PC-3 (cell line): ENCODE results near the gene CCDC197. TPM values are rescaled to one million over a fixed set of nuclear protein-coding genes. Genes with fewer than 3 reads are reported as not detected.

Experiments
- ATAC-seq: fragments of 200-7000 bp; cut with Tn5 transposase; 2 replicates; pipeline ENCODE4 v1.9.1; 2020; ENCODE audit warnings: mild to moderate bottlenecking, moderate library complexity
- BruUV-seq: library from RNA; stranded (reverse); fragments of 400-500 nt; replicated peaks from 2 replicates; lab custom pipeline; 2021; lab: Mats Ljungman, UMichigan
- CTCF ChIA-PET: fragments of 300-600 bp; sonication (Branson Sonifier 250); formaldehyde crosslinking; loops from one replicate; lab custom pipeline; 2022; ENCODE audit warnings: antibody characterized with exemption; lab: Charles Lee
- POLR2A ChIA-PET: fragments of 300-600 bp; sonication (Branson Sonifier 250); formaldehyde crosslinking; loops from one replicate; lab custom pipeline; 2022; ENCODE audit warnings: antibody characterized with exemption; ENCODE audit not compliant: unreplicated experiment; lab: Charles Lee
- DNase-seq: peaks from one replicate; pipeline ENCODE4 v3.0.0-alpha.2; 2015
- H2AFZ ChIP-seq: fragments of 300-600 bp; sonication (generic); 2 replicates; pipeline ENCODE4 v1.6.0; 2016; ENCODE audit warnings: antibody characterized with exemption, low read length
- H3F3A ChIP-seq: fragments of 300-600 bp; sonication (generic); one replicate; pipeline ENCODE4 v1.6.0; 2017; ENCODE audit warnings: antibody characterized with exemption, low read length, control low read depth, mild to moderate bottlenecking; ENCODE audit not compliant: unreplicated experiment
- H3K27ac ChIP-seq: fragments of 300-600 bp; sonication (generic); 2 replicates; pipeline ENCODE4 v1.5.1; 2016; ENCODE audit warnings: mild to moderate bottlenecking, low read length
- H3K27me3 ChIP-seq: fragments of 300-600 bp; sonication (generic); 2 replicates; pipeline ENCODE4 v1.6.1; 2016; ENCODE audit warnings: low read length, mixed read lengths
- H3K36me3 ChIP-seq: fragments of 300-600 bp; sonication (generic); 2 replicates; pipeline ENCODE4 v1.6.1; 2016; ENCODE audit warnings: low read depth, mixed run types, low read length, mixed read lengths
- H3K4me1 ChIP-seq: fragments of 300-600 bp; sonication (generic); 2 replicates; pipeline ENCODE4 v1.5.1; 2016; ENCODE audit warnings: low read length; ENCODE audit not compliant: insufficient read depth
- H3K4me2 ChIP-seq: fragments of 300-600 bp; sonication (generic); 2 replicates; pipeline ENCODE4 v1.6.0; 2016; ENCODE audit warnings: low read length
- H3K4me3 ChIP-seq: fragments of 300-600 bp; sonication (generic); 2 replicates; pipeline ENCODE4 v1.5.1; 2016; ENCODE audit warnings: mild to moderate bottlenecking, low read length, mixed read lengths
- H3K79me2 ChIP-seq: fragments of 300-600 bp; sonication (generic); 2 replicates; pipeline ENCODE4 v1.6.1; 2017; ENCODE audit warnings: low read length, mixed read lengths
- H3K9ac ChIP-seq: fragments of 300-600 bp; sonication (generic); 2 replicates; pipeline ENCODE4 v1.6.0; 2016; ENCODE audit warnings: mild to moderate bottlenecking, low read length
- H3K9me2 ChIP-seq: fragments of 300-600 bp; sonication (generic); replicated peaks from 2 replicates; pipeline ENCODE4 v1.6.1; 2016; ENCODE audit warnings: mixed run types, low read length, mixed read lengths
- H3K9me3 ChIP-seq: fragments of 300-600 bp; sonication (generic); 2 replicates; pipeline ENCODE4 v1.6.1; 2016; ENCODE audit warnings: low read length, mixed read lengths
- H4K20me1 ChIP-seq: fragments of 300-600 bp; sonication (generic); 2 replicates; pipeline ENCODE4 v1.6.1; 2016; ENCODE audit warnings: low read length, mixed read lengths
- EZH2 ChIP-seq: fragments of 300-600 bp; sonication (generic); IDR thresholded peaks from one replicate; pipeline ENCODE4 v1.6.1; 2017; ENCODE audit warnings: antibody characterized with exemption, mild to moderate bottlenecking, low read length; ENCODE audit not compliant: unreplicated experiment
- EZH2phosphoT487 ChIP-seq: fragments of 300-600 bp; sonication (generic); IDR thresholded peaks from 2 replicates; pipeline ENCODE4 v1.6.1; 2018; ENCODE audit warnings: mild to moderate bottlenecking, antibody characterized with exemption, low read length, borderline replicate concordance
- intact Hi-C: fragments of 100-400 bp; cut with micrococcal nuclease; formaldehyde crosslinking; loops from 2 replicates; pipeline ENCODE4 v1.9.0; 2023
- total RNA-seq: library from RNA; depleted of rRNA; stranded (reverse); fragments of >200 nt; gene quantifications from 2 replicates; pipeline ENCODE4 v1.2.3, GENCODE V29; 2014
- TF ChIP-seq, protein P1 (sequence below): fragments of 300-600 bp; sonication (generic); conservative IDR thresholded peaks from 2 replicates; pipeline ENCODE4 v1.5.1; 2017; ENCODE audit warnings: antibody characterized with exemption, low read depth, mild to moderate bottlenecking, low read length

CCDC197 gene
- total RNA-seq, 1 experiment from 2014 or later: not detected

DNA sequence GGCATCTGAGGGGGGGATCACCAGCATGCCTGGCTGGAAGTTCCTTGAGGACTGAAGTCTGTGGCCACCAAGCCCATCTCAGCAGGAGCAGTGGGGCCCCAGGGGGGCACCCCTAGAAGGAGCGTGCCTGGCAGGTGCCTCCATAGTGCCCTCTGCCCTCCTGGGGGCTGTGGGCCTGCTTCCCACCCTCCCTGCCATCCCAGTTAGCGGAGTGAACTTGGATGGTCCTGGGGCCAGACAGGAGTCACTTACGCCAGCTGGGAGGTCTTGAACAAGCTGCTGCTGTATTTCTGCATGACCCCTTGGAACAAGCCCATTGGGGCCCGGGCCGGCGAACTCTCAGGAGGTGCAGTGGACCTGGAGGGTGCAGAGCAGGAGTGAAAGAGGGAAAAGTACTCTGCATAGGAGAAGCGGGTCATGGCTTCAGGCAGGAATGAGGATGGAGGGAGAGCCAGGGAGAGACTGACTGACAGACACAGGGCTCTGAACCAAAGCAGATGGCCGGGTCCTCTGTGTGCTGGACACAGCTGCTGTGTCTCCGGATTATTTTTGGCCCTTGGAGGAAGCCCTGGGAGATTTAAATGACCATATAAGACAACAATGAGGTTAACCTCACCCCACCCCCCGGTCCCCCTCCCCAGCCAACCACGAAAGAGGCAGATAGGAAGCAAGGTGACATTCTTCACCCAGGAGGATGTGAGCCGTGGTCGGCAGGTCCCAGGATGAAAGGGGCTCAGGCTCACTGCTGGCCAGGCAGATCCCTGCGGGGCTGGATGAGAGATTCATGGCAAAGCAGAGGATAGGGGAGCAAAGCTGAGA, 40.4 kb upstream of the CCDC197 start:
- H3K9me2 ChIP-seq: no peaks in the 10 kb centered on the region
- no peak for DNase-seq
- H3K36me3 ChIP-seq: no peaks in the 10 kb centered on the region
- no peak overlapping the region for H3K4me3 ChIP-seq
- POLR2A ChIA-PET: no interaction called here
- H4K20me1 ChIP-seq: no peaks in the 10 kb centered on the region
- H3K79me2 ChIP-seq: no peaks in the 10 kb centered on the region
- no peak overlapping the region for H3K4me2 ChIP-seq
- H3K27me3 ChIP-seq: no peaks in the 10 kb centered on the region
- no peaks in the 10 kb centered on the region for H3K9me3 ChIP-seq
- H3K4me1 ChIP-seq: peaks cover 21% of the 10 kb centered on the region
- intact Hi-C loops: no loop called here
- no peak overlapping the region for H2AFZ ChIP-seq
- TF ChIP-seq EZH2phosphoT487 (no peak), EZH2 (no peak)
- TF ChIP-seq, protein P1, sequence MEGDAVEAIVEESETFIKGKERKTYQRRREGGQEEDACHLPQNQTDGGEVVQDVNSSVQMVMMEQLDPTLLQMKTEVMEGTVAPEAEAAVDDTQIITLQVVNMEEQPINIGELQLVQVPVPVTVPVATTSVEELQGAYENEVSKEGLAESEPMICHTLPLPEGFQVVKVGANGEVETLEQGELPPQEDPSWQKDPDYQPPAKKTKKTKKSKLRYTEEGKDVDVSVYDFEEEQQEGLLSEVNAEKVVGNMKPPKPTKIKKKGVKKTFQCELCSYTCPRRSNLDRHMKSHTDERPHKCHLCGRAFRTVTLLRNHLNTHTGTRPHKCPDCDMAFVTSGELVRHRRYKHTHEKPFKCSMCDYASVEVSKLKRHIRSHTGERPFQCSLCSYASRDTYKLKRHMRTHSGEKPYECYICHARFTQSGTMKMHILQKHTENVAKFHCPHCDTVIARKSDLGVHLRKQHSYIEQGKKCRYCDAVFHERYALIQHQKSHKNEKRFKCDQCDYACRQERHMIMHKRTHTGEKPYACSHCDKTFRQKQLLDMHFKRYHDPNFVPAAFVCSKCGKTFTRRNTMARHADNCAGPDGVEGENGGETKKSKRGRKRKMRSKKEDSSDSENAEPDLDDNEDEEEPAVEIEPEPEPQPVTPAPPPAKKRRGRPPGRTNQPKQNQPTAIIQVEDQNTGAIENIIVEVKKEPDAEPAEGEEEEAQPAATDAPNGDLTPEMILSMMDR: no peak
- no peak overlapping the region for H3K27ac ChIP-seq
- H3K9ac ChIP-seq: no peak overlapping the region
- no peaks in the 10 kb centered on the region for H3F3A ChIP-seq
- CTCF ChIA-PET: no interaction called here
- BruUV-seq: no TSS peak
- ATAC-seq: no peak

DNA sequence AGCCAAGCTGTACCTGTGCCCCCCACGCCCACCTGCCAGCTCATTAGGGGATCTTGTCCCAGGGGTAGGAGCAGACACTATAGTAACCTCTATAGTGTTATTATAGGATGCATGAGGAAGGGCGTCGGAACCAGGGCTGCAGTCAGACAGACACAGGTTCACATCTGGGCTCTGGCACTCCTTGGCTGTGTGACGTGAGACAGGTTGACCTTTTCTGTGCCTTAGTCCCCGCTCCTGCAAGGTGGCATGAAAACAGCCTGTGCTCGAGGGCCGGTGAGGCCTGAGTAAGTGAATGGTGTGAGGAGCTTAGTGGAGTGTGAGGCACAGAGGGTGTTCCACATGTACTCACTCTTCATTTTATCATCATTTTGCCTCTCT, 39.8 kb upstream of the CCDC197 start:
- no peaks in the 10 kb centered on the region for H3K27me3 ChIP-seq
- TF ChIP-seq EZH2: no peak
- no peak for TF ChIP-seq EZH2phosphoT487
- TF ChIP-seq, protein P1: no peak
- peaks cover 21% of the 10 kb centered on the region for H3K4me1 ChIP-seq
- ChIA-PET CTCF (no interaction called here), POLR2A (no interaction called here)
- H3K9ac ChIP-seq: no peak overlapping the region
- no peaks in the 10 kb centered on the region for H3K36me3 ChIP-seq
- no peak overlapping the region for H3K27ac ChIP-seq
- intact Hi-C loops: no loop called here
- H3K9me3 ChIP-seq: no peaks in the 10 kb centered on the region
- no peak overlapping the region for H2AFZ ChIP-seq
- no peaks in the 10 kb centered on the region for H3K9me2 ChIP-seq
- no peaks in the 10 kb centered on the region for H3K79me2 ChIP-seq
- no peak overlapping the region for H3K4me3 ChIP-seq
- no peak overlapping the region for H3K4me2 ChIP-seq
- no peak for ATAC-seq
- DNase-seq: no peak
- H3F3A ChIP-seq: no peaks in the 10 kb centered on the region
- no peaks in the 10 kb centered on the region for H4K20me1 ChIP-seq
- no TSS peak for BruUV-seq
